Measurements from ENCODE around the gene CCDC181.

DNA sequence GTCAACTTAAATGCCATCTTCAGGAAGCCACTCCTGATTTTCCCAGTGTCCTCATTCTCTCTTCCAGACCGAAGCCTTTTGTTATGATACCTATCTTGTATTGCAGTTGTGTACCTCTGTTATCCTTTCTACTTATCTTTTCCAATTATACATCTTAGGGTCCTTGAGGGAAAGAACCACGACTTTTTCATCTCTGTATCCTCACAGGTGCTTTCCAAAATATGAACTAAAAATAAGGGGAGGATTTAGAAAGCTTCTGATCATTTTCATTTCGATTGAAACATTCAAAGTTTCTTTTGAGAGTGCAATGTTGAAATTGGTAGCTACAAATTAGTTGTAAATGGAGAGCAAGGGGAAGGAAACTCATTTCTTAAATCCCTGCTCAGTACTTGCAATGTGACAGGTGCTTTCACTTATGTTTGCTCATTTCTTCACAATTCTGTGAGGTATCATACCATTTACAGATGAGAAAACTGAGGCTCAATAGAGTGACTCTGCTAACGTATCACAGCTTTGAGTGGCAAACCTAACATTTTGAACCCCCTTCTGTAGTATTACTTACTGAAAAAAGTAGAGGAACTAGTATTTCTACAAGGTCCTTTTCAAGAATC lies 34.2 kb upstream of the CCDC181 start:
- TF ChIP-seq, protein P1, sequence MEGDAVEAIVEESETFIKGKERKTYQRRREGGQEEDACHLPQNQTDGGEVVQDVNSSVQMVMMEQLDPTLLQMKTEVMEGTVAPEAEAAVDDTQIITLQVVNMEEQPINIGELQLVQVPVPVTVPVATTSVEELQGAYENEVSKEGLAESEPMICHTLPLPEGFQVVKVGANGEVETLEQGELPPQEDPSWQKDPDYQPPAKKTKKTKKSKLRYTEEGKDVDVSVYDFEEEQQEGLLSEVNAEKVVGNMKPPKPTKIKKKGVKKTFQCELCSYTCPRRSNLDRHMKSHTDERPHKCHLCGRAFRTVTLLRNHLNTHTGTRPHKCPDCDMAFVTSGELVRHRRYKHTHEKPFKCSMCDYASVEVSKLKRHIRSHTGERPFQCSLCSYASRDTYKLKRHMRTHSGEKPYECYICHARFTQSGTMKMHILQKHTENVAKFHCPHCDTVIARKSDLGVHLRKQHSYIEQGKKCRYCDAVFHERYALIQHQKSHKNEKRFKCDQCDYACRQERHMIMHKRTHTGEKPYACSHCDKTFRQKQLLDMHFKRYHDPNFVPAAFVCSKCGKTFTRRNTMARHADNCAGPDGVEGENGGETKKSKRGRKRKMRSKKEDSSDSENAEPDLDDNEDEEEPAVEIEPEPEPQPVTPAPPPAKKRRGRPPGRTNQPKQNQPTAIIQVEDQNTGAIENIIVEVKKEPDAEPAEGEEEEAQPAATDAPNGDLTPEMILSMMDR (IDR thresholded peaks at IDR 0.05) = no peak
- TF ChIP-seq ZFX (IDR thresholded peaks at IDR 0.05; ENCODE audit: borderline replicate concordance) = no peak

All from 22Rv1 (cell line).